Superior temporal gyrus (tissue), 1 donor: ENCODE data around the gene APOO.

Experiments used
- DNase-seq: peaks from one replicate; pipeline ENCODE4 v3.0.0-alpha.2; 2016; ENCODE audit errors: extremely low spot score

Gene APOO

GRCh38 chrX:23819385-23820234, 88.1 kb downstream of the APOO start:
- no peak for DNase-seq

DNA sequence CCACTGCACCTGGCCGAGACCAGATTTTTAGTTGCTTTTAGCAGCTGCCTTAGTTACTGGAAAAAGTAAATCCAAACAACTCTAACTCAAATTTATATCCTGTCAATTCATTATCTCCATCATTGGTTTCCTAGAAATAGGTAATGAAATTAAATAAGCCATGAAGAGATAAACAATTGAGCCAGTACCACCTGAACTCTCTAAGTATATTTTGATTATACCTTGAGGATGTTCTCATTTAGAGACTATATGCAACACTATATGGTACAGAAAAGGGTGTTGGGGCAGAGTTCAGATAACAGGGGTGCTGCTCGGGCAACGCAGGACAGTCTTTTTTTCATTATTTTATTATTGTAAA, 89.8 kb downstream of the APOO start:
- DNase-seq = no peak

GRCh38 chrX:23816179-23816578, 91.6 kb downstream of the APOO start:
- no peak for DNase-seq

DNA sequence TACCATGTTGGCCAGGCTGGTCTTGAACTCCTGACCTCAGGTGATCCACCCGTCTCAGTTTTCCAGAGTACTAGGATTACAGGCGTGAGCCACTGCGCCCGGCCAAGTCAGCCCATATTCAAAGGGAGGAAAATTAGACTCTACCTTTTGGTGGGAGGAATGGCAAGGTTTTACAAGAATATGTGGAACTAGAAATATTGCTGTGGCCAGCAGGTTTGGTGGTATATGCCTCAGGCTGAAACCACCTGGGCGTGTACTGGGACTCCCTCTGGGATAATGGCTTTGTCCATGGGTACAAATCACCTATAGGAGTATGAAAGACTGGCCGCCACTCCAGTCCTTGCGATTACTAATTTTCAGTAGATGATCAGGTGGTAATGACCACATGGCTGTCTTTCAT, 92.4 kb downstream of the APOO start:
- no peak for DNase-seq

- DNase-seq = no peak
Observed at GRCh38 chrX:23813808-23814207, 93.9 kb downstream of the APOO start.

GRCh38 chrX:23811656-23812055, 96.1 kb downstream of the APOO start:
- no peak for DNase-seq

DNA sequence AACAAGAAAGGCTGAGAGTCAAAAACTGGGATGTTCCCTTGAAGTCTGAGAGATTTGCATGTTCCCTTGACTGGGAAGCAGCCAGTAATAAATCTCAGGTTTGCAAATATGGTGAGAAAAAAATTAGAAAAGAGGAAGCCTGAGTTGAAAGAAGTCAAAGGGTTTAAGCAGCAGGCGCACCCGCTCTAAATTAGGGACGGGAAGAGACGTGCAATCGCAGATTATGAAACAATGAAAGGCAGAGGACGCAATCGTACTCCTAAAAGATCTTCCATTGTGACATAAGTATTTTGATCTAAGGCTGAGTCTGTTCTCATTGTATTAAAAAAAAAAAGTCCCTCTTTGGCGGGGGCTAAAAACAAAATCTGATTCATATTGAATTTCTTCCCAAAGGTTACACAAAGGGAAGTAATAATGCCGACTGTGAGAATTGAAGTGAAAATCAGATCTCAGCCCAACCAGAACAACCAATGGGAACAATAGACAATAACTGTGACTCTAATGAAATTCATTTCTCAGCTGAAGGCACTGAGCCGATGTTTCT, 96.6 kb downstream of the APOO start:
- no peak for DNase-seq

GRCh38 chrX:23810279-23810678, 97.5 kb downstream of the APOO start:
- no peak for DNase-seq

GRCh38 chrX:23805389-23805788, 102.3 kb downstream of the APOO start:
- DNase-seq = no peak

GRCh38 chrX:23804578-23804977, 103.2 kb downstream of the APOO start:
- no peak for DNase-seq

DNA sequence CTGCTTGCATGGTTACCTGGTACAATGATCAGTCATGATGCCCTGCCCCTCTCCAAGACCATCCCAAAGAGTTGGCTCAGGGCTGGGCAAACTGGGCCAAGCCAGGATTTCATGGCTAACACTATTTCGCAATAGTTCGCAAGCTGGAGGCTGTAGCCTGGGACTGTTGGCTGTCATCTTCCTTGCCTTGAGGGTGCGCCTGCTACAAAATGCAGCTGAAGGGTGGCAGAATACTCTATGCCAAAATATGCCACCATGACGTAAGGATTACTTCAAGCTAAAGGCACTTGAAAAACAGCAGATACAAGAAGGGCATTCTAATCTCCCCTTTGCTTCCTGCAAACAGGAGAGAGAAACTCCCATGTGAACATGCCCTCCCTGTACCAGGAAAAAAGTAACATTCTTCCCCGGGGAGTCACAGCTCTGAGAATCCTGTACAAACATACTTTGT, 103.8 kb downstream of the APOO start:
- no peak for DNase-seq

DNA sequence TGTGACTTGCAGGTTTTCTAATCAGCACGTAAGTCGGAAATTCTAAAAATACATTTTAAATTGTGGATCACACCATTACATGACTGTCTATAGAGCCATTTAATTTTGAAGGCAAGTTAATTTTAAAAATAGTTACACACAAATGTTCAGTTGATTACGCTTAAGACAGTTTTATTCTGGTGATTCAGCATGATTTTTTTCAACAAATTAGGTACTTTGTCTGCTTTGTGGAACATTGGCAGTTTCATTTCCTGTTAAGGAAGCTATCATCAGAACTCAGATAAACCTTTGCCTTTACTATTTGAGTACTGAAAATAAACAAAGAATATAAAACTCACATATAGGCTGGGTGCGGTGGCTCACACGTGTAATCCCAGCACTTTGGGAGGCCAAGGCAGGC, 105.3 kb downstream of the APOO start:
- DNase-seq = no peak

DNA sequence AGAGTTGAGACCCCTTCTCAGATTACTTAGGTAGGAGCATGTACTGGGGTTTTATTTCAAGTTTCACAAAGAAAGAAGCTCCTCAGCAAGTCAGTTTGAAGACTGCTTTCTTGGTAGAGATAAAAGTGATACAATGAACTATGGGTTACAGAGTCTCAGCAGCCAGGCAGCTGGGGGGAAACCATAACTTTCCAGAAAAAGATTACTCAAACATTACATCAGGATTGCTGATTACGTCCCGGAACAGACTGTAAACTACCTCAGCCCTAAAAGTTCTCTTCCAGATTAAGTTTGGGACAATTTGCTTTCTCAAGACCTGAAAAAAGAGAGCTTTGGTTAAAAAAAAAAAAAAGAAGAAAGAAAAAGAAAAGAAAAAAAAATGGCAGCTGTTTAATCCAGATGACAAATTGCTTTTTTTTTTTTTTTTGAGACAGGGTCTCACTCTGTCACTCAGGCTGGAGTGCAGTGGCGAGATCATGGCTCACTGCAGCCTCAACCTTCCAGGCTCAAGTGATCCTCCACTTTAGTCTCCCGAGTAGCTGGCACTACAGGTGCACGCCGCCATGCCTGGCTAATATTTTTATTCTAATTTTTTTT, 108.2 kb downstream of the APOO start:
- DNase-seq = no peak

GRCh38 chrX:23797371-23798128, 110.2 kb downstream of the APOO start:
- DNase-seq = no peak

- DNase-seq = no peak
Observed at GRCh38 chrX:23795221-23795620, 112.5 kb downstream of the APOO start.

GRCh38 chrX:23792861-23793553, 114.7 kb downstream of the APOO start:
- DNase-seq = no peak

DNA sequence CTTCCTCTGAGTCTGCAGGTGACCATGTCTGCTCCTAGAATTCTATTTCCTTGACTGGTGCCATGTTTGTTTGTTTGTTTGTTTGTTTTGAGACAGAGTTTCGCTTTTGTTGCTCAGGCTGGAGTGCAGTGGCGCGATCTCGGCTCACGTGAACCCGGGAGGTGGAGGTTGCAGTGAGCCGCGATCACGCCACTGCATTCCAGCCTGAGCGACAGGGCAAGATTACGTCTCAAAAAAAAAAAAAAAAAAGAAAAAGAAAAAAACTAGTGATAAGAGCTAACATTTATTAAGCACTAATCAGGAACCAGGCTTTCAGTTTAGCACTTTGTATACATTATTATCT, 117.6 kb downstream of the APOO start:
- DNase-seq = no peak

DNA sequence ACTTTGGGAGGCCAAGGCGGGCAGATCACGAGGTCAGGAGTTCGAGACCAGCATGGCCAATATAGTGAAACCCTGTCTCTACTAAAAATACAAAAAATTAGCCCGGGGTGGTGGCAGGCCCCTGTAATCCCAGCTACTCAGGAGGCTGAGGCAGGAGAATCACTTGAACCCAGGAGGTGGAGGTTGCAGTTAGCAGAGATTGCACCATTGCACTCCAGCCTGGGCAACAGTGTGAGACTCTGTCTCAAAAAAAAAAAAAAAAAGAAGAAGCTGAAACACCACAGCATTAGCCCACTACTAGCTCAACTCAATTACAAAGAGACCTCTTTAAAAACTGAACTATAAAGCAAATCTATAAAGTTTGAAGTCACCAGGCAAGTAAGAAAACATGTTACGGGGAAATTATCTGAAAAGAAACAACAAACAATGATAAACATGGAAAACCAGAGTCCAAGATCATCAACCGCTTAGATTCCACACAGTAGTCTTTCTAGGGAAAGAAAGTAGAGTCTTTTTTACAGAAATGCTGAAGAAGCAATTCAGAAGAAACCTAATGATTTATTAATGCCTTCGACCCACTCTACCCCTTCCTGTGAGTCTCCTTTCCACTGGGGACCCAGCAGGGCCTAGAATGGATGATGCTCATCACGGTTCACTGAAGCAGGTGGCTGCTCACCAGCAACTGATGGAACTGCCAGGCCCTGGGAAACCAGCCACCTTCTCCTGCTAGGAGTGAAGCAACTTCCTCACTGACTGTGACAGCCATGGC, 118.2 kb downstream of the APOO start:
- DNase-seq = no peak

DNA sequence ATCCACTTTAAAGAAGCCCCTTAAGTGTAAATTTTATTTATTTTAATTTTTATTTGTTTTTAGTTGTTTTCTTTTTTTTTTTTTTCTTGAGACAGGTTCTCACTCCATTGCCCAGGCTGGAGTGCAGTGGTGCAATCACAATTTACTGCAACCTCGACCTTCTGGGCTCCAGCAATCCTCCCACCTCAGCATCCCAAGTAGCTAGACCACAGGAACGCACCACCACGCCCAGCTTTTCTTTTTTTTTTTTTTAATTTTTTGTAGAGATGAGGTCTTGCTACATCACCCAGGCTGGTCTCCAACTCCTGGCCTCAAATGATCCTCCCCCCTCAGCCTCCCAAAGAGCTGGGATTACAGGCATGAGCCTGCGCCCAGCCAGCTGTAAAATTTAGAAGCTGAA, 118.8 kb downstream of the APOO start:
- DNase-seq = no peak

DNA sequence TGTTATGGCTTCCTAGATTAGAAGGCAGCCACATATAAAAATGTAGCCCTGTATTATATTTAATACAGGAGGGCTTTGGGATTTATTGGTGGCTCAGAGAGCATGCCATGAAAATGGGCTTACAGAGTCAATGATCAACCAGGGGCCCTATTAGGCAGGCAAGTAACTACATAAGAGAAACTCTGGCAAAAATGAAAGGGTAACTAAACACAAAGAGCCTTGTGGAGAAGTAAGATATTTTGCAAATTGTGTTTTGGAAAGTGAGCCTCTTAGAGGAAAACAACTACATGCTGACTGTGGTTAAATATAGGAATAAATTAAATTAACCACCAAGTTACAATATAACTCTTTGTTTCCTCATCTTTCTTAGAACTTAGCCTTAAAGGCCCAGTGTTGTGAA, 119.2 kb downstream of the APOO start:
- no peak for DNase-seq

- no peak for DNase-seq
Observed at GRCh38 chrX:23787745-23788118, 120.0 kb downstream of the APOO start.
